K562 (cell line): ENCODE measurements around the gene HSD3B2. TPM values are rescaled to one million over a fixed set of nuclear protein-coding genes. Genes with fewer than 3 reads are reported as not detected.

Source experiments
- ATAC-seq: fragments of 200-7000 bp; cut with Tn5 transposase; 3 replicates; pipeline ENCODE4 v1.9.1; 2020; ENCODE audit warnings: moderate library complexity
- BruUV-seq: library from RNA; stranded (reverse); fragments of 400-500 nt; replicated peaks from 2 replicates; lab custom pipeline; 2021; lab: Mats Ljungman, UMichigan
- CTCF ChIA-PET: fragments of 300-600 bp; formaldehyde crosslinking; extraction: SDS; loops from one replicate; lab custom pipeline; 2021; ENCODE audit warnings: low intra/inter-chr PET ratio; lab: Yijun Ruan, JAX
- POLR2A ChIA-PET: fragments of 300-600, 350-650 bp; sonication (Branson Sonifier 250); formaldehyde crosslinking; extraction: SDS; loops from one replicate; lab custom pipeline; 2021; ENCODE audit warnings: antibody characterized with exemption, inconsistent platforms; lab: Yijun Ruan, JAX
- DNase-seq, 4 experiments: peaks; one replicate each; pipeline versions ENCODE4 v3.0.0 to v3.0.0-alpha.2; 2011 to 2018; ENCODE audit warnings: low spot score in 3 of 4, mixed read lengths in 3 of 4; ENCODE audit errors: extremely low read depth in 1 of 4
- FAIRE-seq: peaks from 2 replicates; lab custom pipeline; 2011; peaks lifted over from hg19 to GRCh38; lab: Jason Lieb, UNC
- H2AFZ ChIP-seq: 2 replicates; pipeline ENCODE4 v1.6.0; 2011; ENCODE audit warnings: low read depth, low read length, control low read depth, inconsistent platforms
- H3K27ac ChIP-seq: fragments of 200-600 bp; 3 replicates; pipeline ENCODE4 v1.8.0; 2011; ENCODE audit warnings: low read depth, mild to moderate bottlenecking, control low read depth, inconsistent platforms, low read length, moderate library complexity, mixed read lengths; ENCODE audit errors: extremely low read depth
- H3K27me3 ChIP-seq, 2 experiments: fragments of 300-600 bp in 1 of 2; 2 replicates in 1 of 2; 3 replicates in 1 of 2; pipeline versions ENCODE4 v1.6.0 to v1.8.0; 2011; ENCODE audit warnings: inconsistent platforms in 2 of 2, low read length in 2 of 2, mild to moderate bottlenecking in 1 of 2, mixed read lengths in 1 of 2, moderate library complexity in 1 of 2; ENCODE audit not compliant: control insufficient read depth in 2 of 2, insufficient read depth in 2 of 2
- H3K36me3 ChIP-seq: fragments of 300-600 bp; 3 replicates; pipeline ENCODE4 v1.8.0; 2011; ENCODE audit warnings: mild to moderate bottlenecking, low read length, inconsistent platforms; ENCODE audit not compliant: control insufficient read depth, insufficient read depth
- H3K4me1 ChIP-seq, 2 experiments: fragments of 200-600 bp in 1 of 2; replicated peaks in 1 of 2; 2 replicates in 1 of 2; 3 replicates in 1 of 2; pipeline versions ENCODE4 v1.5.1 to v1.8.0; 2011; ENCODE audit warnings: inconsistent platforms in 2 of 2, low read length in 2 of 2, mild to moderate bottlenecking in 1 of 2, mixed read lengths in 1 of 2, moderate library complexity in 1 of 2; ENCODE audit not compliant: control insufficient read depth in 2 of 2, insufficient read depth in 2 of 2
- H3K4me2 ChIP-seq: 2 replicates; pipeline ENCODE4 v1.6.1; 2011; ENCODE audit warnings: low read length, control low read depth, inconsistent platforms, mixed read lengths; ENCODE audit not compliant: insufficient read depth
- H3K4me3 ChIP-seq: fragments of 200-600 bp; sonication (generic), shearing (Covaris generic); 2 replicates; pipeline ENCODE4 v1.5.1; 2016; ENCODE audit warnings: control low read depth, inconsistent platforms
- H3K79me2 ChIP-seq: fragments of 200-600 bp; 3 replicates; pipeline ENCODE4 v1.8.0; 2011; ENCODE audit warnings: low read length, inconsistent platforms; ENCODE audit not compliant: control insufficient read depth, insufficient read depth
- H3K9ac ChIP-seq, 2 experiments: 2 replicates each; pipeline versions ENCODE4 v1.6.0 to v1.6.1; 2011; ENCODE audit warnings: low read depth in 2 of 2, low read length in 2 of 2, control low read depth in 1 of 2, inconsistent platforms in 1 of 2, mild to moderate bottlenecking in 1 of 2, mixed read lengths in 1 of 2; ENCODE audit not compliant: insufficient read depth in 1 of 2
- H3K9me1 ChIP-seq: one replicate; pipeline ENCODE4 v1.6.0; 2011; ENCODE audit warnings: inconsistent platforms, mild to moderate bottlenecking, low read length, moderate library complexity; ENCODE audit not compliant: control insufficient read depth, insufficient read depth
- H3K9me3 ChIP-seq: replicated peaks from 2 replicates; pipeline ENCODE4 v1.5.1; 2011; ENCODE audit warnings: low read depth, low read length, inconsistent platforms; ENCODE audit not compliant: control insufficient read depth, insufficient read depth
- H4K20me1 ChIP-seq: replicated peaks from 2 replicates; pipeline ENCODE4 v1.6.1; 2011; ENCODE audit warnings: low read length, inconsistent platforms, mixed read lengths; ENCODE audit not compliant: control insufficient read depth, insufficient read depth
- PML ChIP-seq: IDR thresholded peaks from 2 replicates; pipeline ENCODE4 v1.6.1; 2012; ENCODE audit warnings: low read length, inconsistent platforms
- RAD21 ChIP-seq, 2 experiments: fragments of 250-450 bp in 1 of 2; fragments of 450-650 bp in 1 of 2; sonication (Bioruptor Pico) in 1 of 2; formaldehyde crosslinking in 1 of 2; IDR thresholded peaks in 1 of 2; conservative IDR thresholded peaks in 1 of 2; 2 replicates each; pipeline versions ENCODE4 v1.4.0 to v1.8.0; 2020 to 2022; ENCODE audit warnings: mild to moderate bottlenecking in 2 of 2, moderate library complexity in 1 of 2
- WGBS: fragments of 100-300 bp; shearing (Covaris generic); methylation state at CpG from one replicate; pipeline ENCODE4 v1.1.6; 2016; ENCODE audit warnings: low coverage, mixed read lengths; ENCODE audit not compliant: insufficient coverage; ENCODE audit errors: missing lambda C conversion rate; 5-methylcytosine and 5-hydroxymethylcytosine counted together
- in situ Hi-C: fragments of 300-500 bp; cut with MboI; formaldehyde crosslinking; loops from 4 replicates; pipeline ENCODE4 v1.15.0; 2018; ENCODE audit warnings: inconsistent platforms, mixed read lengths
- intact Hi-C: fragments of 100-400 bp; cut with micrococcal nuclease; formaldehyde crosslinking; loops from 2 replicates; pipeline ENCODE4 v1.14.2; 2022
- polyA plus RNA-seq, 8 experiments: library from polyadenylated mRNA; depleted of rRNA in 4 of 8; stranded (reverse) in 5 of 8; unstranded in 3 of 8; fragments of >200 nt; fragmentation: Nextera tagmentation in 2 of 8; fragmentation: Illumina TruSeq in 1 of 8; extraction: Ambion mirVana in 2 of 8; extraction: Trizol in 1 of 8; gene quantifications; 2 replicates each; pipeline versions ENCODE4 v1.2.1 to v1.2.3, GENCODE V29; 2011 to 2014; ENCODE audit warnings: inconsistent platforms in 1 of 8, missing spikeins in 1 of 8
- total RNA-seq, 7 experiments: library from RNA; depleted of rRNA in 6 of 7; stranded (reverse); fragments of >200 nt in 6 of 7; fragmentation: Illumina TruSeq in 2 of 7; extraction: Trizol in 2 of 7; gene quantifications; 2 replicates each; pipeline versions ENCODE4 v1.2.1 to v1.2.3, GENCODE V29; 2011 to 2021; ENCODE audit warnings: low replicate concordance in 1 of 7
- TF ChIP-seq, protein P1 (sequence below): sonication (generic); formaldehyde crosslinking; IDR thresholded peaks from 2 replicates; pipeline ENCODE4 v1.8.1; 2023; ENCODE audit warnings: mild to moderate bottlenecking, missing genetic modification reagents
- TF ChIP-seq, protein P2 (sequence below): sonication (generic); IDR thresholded peaks from 2 replicates; pipeline ENCODE4 v1.6.1; 2016
- TF ChIP-seq, protein P3 (sequence below), 3 experiments: IDR thresholded peaks in 2 of 3; conservative IDR thresholded peaks in 1 of 3; 2 replicates each; pipeline ENCODE4 v1.5.1; 2011 to 2012; ENCODE audit warnings: low read length in 3 of 3, mild to moderate bottlenecking in 3 of 3, control low read depth in 2 of 3, improper control_type of control experiment in 1 of 3, inconsistent platforms in 1 of 3, low read depth in 1 of 3, mixed read lengths in 1 of 3, moderate library complexity in 1 of 3; ENCODE audit not compliant: insufficient read depth in 2 of 3

Gene HSD3B2
- total and polyA plus RNA-seq, 9 of the 15 experiments (the other 6 are each of a cell fraction or from before 2014, with no cell fraction given): 1.1 TPM; not detected in 8

DNA sequence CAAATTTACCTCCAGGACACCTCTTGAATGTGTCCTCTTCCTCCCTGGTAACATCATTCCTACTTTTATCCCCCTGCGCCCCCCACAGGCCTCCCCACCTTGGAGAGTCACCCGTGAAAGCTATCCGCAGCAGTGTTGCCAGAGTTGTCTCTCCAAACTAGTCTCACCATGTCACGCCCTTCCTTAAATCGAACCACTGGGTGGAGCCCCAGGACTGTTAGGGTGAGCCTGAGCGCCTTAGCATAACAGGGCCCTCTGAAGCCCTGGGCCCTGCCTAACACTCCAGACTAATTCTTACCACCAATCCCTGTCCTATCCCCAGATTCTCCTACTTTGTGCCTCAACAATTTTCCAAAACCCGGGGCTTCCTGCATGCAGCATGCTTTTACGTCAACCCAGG, 35.0 kb downstream of the HSD3B2 start:
- TF ChIP-seq PML (no peak), RAD21 (CRISPR knock-in tag; conservative IDR thresholded peaks at IDR 0.05 in 1 of 2, IDR thresholded peaks at IDR 0.05 in 1 of 2) (peak; percentile 28 to 39)
- TF ChIP-seq, protein P1, sequence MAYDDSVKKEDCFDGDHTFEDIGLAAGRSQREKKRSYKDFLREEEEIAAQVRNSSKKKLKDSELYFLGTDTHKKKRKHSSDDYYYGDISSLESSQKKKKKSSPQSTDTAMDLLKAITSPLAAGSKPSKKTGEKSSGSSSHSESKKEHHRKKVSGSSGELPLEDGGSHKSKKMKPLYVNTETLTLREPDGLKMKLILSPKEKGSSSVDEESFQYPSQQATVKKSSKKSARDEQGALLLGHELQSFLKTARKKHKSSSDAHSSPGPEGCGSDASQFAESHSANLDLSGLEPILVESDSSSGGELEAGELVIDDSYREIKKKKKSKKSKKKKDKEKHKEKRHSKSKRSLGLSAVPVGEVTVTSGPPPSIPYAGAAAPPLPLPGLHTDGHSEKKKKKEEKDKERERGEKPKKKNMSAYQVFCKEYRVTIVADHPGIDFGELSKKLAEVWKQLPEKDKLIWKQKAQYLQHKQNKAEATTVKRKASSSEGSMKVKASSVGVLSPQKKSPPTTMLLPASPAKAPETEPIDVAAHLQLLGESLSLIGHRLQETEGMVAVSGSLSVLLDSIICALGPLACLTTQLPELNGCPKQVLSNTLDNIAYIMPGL (CRISPR knock-in tag): no peak
- TF ChIP-seq, protein P2, sequence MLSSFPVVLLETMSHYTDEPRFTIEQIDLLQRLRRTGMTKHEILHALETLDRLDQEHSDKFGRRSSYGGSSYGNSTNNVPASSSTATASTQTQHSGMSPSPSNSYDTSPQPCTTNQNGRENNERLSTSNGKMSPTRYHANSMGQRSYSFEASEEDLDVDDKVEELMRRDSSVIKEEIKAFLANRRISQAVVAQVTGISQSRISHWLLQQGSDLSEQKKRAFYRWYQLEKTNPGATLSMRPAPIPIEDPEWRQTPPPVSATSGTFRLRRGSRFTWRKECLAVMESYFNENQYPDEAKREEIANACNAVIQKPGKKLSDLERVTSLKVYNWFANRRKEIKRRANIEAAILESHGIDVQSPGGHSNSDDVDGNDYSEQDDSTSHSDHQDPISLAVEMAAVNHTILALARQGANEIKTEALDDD: peak; percentile 36; the same call in 1 of the 2 replicates
- TF ChIP-seq, protein P3, sequence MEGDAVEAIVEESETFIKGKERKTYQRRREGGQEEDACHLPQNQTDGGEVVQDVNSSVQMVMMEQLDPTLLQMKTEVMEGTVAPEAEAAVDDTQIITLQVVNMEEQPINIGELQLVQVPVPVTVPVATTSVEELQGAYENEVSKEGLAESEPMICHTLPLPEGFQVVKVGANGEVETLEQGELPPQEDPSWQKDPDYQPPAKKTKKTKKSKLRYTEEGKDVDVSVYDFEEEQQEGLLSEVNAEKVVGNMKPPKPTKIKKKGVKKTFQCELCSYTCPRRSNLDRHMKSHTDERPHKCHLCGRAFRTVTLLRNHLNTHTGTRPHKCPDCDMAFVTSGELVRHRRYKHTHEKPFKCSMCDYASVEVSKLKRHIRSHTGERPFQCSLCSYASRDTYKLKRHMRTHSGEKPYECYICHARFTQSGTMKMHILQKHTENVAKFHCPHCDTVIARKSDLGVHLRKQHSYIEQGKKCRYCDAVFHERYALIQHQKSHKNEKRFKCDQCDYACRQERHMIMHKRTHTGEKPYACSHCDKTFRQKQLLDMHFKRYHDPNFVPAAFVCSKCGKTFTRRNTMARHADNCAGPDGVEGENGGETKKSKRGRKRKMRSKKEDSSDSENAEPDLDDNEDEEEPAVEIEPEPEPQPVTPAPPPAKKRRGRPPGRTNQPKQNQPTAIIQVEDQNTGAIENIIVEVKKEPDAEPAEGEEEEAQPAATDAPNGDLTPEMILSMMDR (IDR thresholded peaks at IDR 0.05 in 2 of 3, conservative IDR thresholded peaks at IDR 0.05 in 1 of 3; ENCODE audit: insufficient read depth in 2 of 3, low read depth in 1 of 3, low read length in 3 of 3): peak; percentile 37 to 45 (median 43); a peak in 3 of 6 replicates
- H3K4me1 ChIP-seq: no peaks in the 10 kb centered on the region
- H3K4me3 ChIP-seq: no peak overlapping the region
- no peaks in the 10 kb centered on the region; a peak in 3 of 5 replicates for H3K27me3 ChIP-seq
- no peaks in the 10 kb centered on the region for H3K9me1 ChIP-seq
- intact Hi-C loops: loop anchor here (10.0 kb wide), 1 partner anchor 65 kb away; no protein-coding TSS in a partner anchor
- H3K9ac ChIP-seq: no peak overlapping the region
- BruUV-seq: no TSS peak
- H4K20me1 ChIP-seq: peaks cover 2% of the 10 kb centered on the region; the same call in 1 of the 2 replicates
- H3K79me2 ChIP-seq: no peaks in the 10 kb centered on the region
- no peak overlapping the region for H2AFZ ChIP-seq
- ChIA-PET POLR2A (interaction anchor here (0.7 to 1.0 kb wide), 2 partner anchors 9 to 10 kb away, joined by 3 to 5 read pairs; no protein-coding TSS in a partner anchor), CTCF (no interaction called here)
- FAIRE-seq (no peak), ATAC-seq (peak; percentile 95), DNase-seq (peak; percentile 16 to 52 (median 26))
- in situ Hi-C loops: no loop called here
- no peaks in the 10 kb centered on the region for H3K36me3 ChIP-seq
- H3K27ac ChIP-seq: no peak overlapping the region
- WGBS: 3% methylated on average over 8 of the region's 8 CpGs
- no peaks in the 10 kb centered on the region for H3K9me3 ChIP-seq
- no peak overlapping the region for H3K4me2 ChIP-seq
